RWPE2 (cell line): ENCODE data around the gene ANKRD65.

ENCODE experiments used
- ATAC-seq: fragments of 200-7000 bp; cut with Tn5 transposase; 3 replicates; pipeline ENCODE4 v1.9.1; 2021; ENCODE audit warnings: low read depth
- DNase-seq: peaks from one replicate; pipeline ENCODE4 v3.0.0-alpha.2; 2020; ENCODE audit warnings: low spot score
- H3K27ac ChIP-seq: fragments of 450-650 bp; 2 replicates; pipeline ENCODE4 v1.5.1; 2017; ENCODE audit warnings: mild to moderate bottlenecking; ENCODE audit not compliant: poor library complexity, severe bottlenecking
- H3K27me3 ChIP-seq: fragments of 250-450 bp; sonication (Bioruptor Pico); 2 replicates; pipeline ENCODE4 v1.5.1; 2021; ENCODE audit warnings: mild to moderate bottlenecking, moderate library complexity; ENCODE audit not compliant: insufficient read depth, poor library complexity, severe bottlenecking
- H3K36me3 ChIP-seq: fragments of 250-450 bp; sonication (Bioruptor Pico); 2 replicates; pipeline ENCODE4 v1.5.1; 2020; ENCODE audit warnings: low read depth, mild to moderate bottlenecking, moderate library complexity
- H3K4me1 ChIP-seq: fragments of 250-450 bp; sonication (Bioruptor Pico); 2 replicates; pipeline ENCODE4 v1.5.1; 2021; ENCODE audit warnings: mild to moderate bottlenecking, moderate library complexity; ENCODE audit not compliant: insufficient read depth, poor library complexity, severe bottlenecking
- H3K4me3 ChIP-seq: fragments of 250-450 bp; sonication (Bioruptor Pico); 2 replicates; pipeline ENCODE4 v1.5.1; 2021; ENCODE audit warnings: mild to moderate bottlenecking, moderate library complexity; ENCODE audit not compliant: severe bottlenecking
- H3K9me3 ChIP-seq: fragments of 250-450 bp; sonication (Bioruptor Pico); 2 replicates; pipeline ENCODE4 v1.5.1; 2021; ENCODE audit warnings: mild to moderate bottlenecking, moderate library complexity; ENCODE audit not compliant: severe bottlenecking
- TF ChIP-seq, protein P1 (sequence below): fragments of 450-650 bp; IDR thresholded peaks from one replicate; pipeline ENCODE4 v1.5.1; 2017; ENCODE audit warnings: mild to moderate bottlenecking, moderate library complexity; ENCODE audit not compliant: poor library complexity, severe bottlenecking

The ANKRD65 gene

DNA sequence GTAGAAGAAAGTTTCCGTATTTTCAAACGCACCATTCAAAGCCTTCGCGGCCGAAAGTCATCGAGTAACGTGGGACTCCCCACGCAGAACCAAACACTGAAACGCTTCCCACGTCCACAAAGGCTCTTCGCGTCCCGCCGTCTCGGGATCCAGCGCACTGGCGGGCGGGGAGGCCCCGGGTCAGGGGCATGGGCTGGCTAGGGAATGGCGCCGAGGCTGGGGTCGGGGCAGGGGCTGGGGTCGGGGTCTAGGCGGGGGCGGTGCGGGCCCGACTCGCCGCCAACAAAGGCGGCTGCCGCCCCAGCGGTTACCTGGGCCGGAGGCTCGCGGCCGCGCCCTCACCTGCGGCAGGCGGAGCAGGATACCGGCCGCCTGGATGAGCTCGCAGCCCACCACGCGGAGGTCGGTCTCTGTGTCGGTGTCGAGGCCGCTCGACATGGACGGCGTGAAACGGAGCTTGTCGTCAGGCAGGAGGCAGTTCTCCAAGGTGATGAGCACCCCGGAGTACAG, 22.3 kb downstream of the ANKRD65 start:
- DNase-seq = no peak
- peak; percentile 0; the same call in 1 of the 3 replicates for ATAC-seq
- TF ChIP-seq, protein P1, sequence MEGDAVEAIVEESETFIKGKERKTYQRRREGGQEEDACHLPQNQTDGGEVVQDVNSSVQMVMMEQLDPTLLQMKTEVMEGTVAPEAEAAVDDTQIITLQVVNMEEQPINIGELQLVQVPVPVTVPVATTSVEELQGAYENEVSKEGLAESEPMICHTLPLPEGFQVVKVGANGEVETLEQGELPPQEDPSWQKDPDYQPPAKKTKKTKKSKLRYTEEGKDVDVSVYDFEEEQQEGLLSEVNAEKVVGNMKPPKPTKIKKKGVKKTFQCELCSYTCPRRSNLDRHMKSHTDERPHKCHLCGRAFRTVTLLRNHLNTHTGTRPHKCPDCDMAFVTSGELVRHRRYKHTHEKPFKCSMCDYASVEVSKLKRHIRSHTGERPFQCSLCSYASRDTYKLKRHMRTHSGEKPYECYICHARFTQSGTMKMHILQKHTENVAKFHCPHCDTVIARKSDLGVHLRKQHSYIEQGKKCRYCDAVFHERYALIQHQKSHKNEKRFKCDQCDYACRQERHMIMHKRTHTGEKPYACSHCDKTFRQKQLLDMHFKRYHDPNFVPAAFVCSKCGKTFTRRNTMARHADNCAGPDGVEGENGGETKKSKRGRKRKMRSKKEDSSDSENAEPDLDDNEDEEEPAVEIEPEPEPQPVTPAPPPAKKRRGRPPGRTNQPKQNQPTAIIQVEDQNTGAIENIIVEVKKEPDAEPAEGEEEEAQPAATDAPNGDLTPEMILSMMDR = no peak
- Histone ChIP-seq H3K4me1 (peaks cover 4% of the 10 kb centered on the region), H3K4me3 (peak overlapping the region; percentile 73), H3K27ac (peak overlapping the region; percentile 66), H3K9me3 (no peaks in the 10 kb centered on the region), H3K36me3 (peaks cover 71% of the 10 kb centered on the region), H3K27me3 (no peaks in the 10 kb centered on the region)

DNA sequence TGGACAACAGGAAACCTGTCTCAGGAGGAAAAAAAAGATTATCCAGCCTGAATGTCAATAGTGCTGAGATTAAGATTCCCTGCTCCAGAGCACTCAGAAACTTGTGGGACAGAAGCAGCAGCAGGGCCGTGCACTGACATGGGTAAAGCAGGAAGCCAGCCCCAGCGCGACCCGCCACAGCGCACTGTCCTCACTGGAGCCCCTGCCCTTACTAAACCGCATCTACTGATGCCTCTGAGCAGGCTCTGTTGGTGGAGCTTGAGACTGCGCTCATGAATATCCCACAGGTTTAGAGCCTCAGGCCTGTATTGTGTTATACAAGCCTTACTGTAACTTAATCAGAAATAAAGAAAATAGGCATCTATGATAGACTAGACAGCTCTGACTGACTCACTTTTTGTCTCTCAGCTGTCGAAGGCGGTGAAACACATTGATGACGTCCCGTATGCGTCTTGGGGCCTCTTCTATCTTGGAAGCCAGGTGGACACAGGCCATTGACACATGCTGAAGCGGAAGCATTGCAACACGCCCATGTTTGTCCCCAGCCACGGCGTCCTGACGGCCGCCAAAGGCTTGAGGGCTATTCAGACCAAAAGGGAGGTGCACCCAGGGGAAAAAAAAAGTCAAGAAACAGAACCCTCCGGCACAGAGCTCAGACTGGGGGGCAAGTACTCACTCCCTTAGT, 23.1 kb downstream of the ANKRD65 start:
- Histone ChIP-seq H3K27ac (peak overlapping the region; percentile 66), H3K4me3 (peak overlapping the region; percentile 73), H3K36me3 (peaks cover 78% of the 10 kb centered on the region), H3K9me3 (no peaks in the 10 kb centered on the region), H3K27me3 (no peaks in the 10 kb centered on the region), H3K4me1 (peaks cover 4% of the 10 kb centered on the region)
- TF ChIP-seq, protein P1 = no peak
- DNase-seq = no peak
- no peak for ATAC-seq

DNA sequence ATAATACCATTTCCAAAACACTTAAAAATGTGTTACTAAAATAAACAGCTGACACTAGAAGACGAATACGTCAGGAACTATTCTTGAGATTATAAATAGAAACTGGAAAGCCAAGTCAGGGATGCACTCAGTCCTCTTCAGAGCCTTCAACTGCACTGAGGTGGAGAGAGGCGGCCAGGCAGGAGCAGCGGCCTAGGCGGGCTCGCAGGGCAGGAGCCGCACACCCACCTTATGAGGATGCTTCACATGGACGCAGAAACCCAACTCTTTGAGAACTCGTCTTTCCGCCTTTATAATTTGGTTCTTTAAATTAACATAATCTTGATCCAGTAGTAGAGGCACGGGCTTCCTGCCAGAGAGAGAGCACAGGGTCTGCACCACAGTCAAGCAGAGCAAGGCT, 25.9 kb downstream of the ANKRD65 start:
- Histone ChIP-seq H3K9me3 (no peaks in the 10 kb centered on the region), H3K4me3 (no peak overlapping the region), H3K27ac (no peak overlapping the region), H3K27me3 (no peaks in the 10 kb centered on the region), H3K36me3 (peaks cover 83% of the 10 kb centered on the region), H3K4me1 (no peaks in the 10 kb centered on the region)
- ATAC-seq = no peak
- TF ChIP-seq, protein P1 = no peak
- no peak for DNase-seq

DNA sequence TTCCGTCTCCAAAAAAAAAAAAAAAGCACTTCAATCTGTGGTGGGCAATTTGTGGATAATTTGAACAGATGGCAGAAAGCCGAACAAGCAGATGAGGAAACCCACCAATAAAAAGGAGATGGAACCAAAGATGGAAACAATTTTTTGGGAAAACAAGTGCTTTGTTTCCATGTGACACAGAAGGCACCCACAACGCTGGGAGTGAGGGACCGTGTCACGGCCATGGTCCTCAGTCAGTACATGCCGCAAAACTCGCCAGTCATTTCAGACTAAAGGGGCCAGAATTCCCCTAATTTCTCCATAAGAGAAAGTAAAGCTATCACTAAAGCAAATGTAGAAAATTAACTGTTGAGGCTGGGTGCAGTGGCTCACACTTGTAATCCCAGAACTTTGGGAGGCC, 27.0 kb downstream of the ANKRD65 start:
- Histone ChIP-seq H3K9me3 (no peaks in the 10 kb centered on the region), H3K27ac (no peak overlapping the region), H3K4me3 (no peak overlapping the region), H3K27me3 (no peaks in the 10 kb centered on the region), H3K4me1 (no peaks in the 10 kb centered on the region), H3K36me3 (peaks cover 94% of the 10 kb centered on the region)
- no peak for ATAC-seq
- no peak for DNase-seq
- TF ChIP-seq, protein P1 = no peak

DNA sequence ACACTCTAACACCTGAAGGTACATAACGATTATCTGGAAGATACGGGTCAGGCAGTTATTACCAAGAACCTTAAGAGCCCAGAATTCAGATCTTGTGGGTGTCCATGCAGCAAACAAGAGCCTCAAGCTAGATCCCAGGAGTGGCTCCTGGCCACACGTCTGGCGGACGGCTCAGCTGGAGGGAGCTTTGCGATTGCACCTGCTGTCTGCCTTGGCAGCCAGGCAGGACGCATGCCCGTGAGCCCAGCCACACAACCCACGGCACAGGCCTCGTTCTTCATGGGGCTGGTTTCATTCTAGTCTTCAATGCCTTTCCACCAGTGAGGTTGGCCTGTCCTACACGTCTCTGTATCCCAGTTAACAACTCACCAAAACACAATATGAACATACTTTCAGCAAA, 27.6 kb downstream of the ANKRD65 start:
- no peak overlapping the region for H3K27ac ChIP-seq
- ATAC-seq (no peak), DNase-seq (no peak)
- H3K36me3 ChIP-seq = peaks cover 100% of the 10 kb centered on the region
- H3K4me3 ChIP-seq = no peak overlapping the region
- H3K4me1 ChIP-seq = no peaks in the 10 kb centered on the region
- H3K9me3 ChIP-seq = no peaks in the 10 kb centered on the region
- H3K27me3 ChIP-seq = no peaks in the 10 kb centered on the region
- TF ChIP-seq, protein P1 = no peak
